Measurements from ENCODE around the gene ZNF490.
"Not testable (repeated sequence)": the region's sequence is repeated elsewhere in the genome, so short reads cannot be mapped to it uniquely, and the experiment has no call there.

ZNF490 gene

DNA sequence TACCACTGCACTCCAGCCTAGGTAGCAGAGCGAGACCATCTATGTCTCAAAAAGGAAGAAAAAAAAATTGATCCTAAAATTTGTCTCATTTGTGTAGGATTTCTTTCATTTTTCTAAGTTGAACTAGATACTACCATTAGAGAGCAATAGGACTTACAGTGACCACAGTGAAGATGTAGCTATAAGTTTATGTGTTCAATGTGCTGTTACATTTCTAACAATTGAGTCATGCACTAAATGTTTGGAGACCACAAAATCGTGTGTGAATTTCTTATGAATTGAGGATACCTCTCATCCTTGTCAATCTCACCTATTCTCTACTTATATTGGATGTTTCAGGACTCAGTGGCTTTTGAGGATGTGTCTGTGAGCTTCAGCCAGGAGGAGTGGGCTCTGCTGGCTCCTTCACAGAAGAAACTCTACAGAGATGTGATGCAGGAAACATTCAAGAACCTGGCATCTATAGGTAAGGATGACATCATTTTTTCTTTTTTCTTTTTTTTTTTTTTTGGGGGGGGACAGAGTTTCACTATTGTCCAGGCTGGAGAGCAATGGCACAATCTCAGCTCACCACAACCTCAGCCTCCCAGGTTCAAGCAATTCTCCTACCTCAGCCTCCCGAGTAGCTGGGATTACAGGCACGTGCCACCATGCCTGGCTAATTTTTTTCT, 12.9 kb upstream of the ZNF490 start:
- no peak for DNase-seq (ENCODE audit: low read depth in 2 of 3, low spot score in 2 of 3)

DNA sequence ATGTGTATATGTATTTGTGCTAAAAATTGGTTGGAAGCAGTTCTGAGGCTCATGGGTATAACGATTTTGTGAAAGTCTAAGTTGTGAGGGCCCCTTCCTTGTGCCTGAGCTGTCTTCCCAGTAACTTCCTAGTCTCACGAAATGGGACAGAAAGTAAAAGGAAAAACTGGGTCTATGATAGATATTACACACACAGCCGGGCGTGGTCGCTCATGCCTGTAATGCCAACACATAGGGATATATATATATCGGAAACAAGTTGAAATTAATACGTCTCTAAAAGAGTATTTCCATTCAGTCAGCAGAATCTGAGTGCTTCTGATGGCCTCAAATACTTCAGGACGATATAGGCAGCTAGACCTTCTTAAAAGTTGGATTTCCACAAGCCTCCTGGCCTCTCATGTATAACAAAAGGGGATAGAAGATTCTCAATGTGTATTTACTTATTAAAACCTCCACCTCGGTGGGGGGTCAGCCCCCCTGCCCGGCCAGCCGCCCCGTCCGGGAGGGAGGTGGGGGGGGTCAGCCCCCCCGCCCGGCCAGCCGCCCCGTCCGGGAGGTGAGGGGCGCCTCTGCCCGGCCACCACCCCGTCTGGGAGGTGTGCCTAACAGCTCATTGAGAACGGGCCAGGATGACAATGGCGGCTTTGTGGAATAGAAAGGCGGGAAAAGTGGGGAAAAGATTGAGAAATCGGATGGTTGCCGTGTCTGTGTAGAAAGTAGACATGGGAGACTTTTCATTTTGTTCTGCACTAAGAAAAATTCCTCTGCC, 10.8 kb upstream of the ZNF490 start:
- not testable (repeated sequence) for DNase-seq (ENCODE audit: low read depth in 2 of 3, low spot score in 2 of 3)

DNA sequence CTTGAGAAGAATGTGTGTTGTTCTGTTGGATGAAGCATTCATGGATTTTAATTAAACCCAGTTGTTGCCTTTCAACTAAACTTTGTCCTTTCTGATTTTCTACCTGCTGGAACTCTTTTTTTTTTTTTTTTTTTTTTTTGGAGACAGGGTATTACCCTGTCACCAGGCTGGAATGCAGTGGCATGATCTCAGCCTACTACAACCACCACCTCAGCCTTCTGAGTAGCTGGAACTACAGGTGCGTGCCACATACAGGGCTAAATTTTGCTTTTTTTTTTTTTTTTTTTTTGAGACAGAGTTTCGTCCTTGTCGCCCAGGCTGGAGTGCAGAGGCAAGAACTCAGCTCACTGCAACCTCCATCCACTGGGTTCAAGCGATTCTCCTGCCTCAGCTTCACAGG, 7.0 kb upstream of the ZNF490 start:
- no peak for DNase-seq (ENCODE audit: low read depth in 2 of 3, low spot score in 2 of 3)

DNA sequence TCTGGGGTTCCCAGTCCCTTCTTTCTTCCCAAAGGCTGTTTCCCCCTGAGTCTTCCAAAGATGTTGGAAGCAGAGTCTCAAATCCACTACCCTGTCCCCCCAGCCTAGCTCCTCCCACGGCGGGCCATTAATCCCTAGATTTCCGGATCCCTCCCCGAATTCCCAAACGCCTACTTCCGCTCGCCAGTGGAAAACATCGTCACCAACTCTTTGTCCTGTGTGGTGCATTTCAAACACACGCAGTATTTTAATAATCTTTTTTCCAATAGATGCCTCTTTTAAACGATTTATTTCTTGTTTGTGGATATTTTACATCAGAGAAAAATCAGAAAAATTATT, 717 bp upstream of the ZNF490 start:
- DNase-seq (ENCODE audit: low read depth in 2 of 3, low spot score in 2 of 3) = no peak

DNA sequence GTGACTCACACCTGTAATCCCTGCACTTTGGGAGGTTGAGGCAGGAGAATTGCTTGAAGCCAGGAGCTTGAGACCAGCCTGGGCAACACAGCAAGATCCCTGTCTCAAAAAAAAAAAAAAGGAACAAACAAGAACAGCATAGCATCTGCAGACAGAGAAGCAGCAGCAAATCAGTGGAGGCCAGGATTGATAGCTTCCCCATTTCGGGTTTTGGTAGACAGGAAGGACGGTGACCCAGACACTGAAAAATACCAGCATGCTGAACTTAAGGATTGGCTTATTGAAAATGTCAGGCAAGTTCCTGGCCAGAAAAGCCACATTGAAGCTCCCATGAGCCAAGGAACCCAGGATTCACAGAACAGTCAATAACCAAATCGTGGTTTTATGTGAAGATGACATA, 3.0 kb downstream of the ZNF490 start:
- no peak for DNase-seq (ENCODE audit: low read depth in 2 of 3, low spot score in 2 of 3)

DNA sequence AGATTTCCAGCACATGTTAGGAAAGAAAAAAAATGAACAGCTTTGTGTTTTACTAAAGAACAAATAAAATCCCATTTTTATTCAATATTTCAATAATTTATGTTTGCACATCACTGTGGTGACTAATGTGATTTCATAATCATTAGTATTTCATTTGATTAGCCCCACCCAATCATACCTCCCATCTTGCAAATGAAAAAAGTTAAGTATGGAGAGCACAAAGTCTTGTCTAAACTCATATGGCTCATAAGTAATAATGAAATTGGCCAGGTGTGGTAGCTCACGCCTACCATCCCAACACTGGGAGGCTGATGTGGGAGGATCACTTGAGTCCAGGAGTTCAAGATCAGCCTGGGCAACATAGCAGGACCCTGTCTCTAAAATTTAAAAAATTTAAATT, 3.8 kb downstream of the ZNF490 start:
- no peak for DNase-seq (ENCODE audit: low read depth in 2 of 3, low spot score in 2 of 3)

DNA sequence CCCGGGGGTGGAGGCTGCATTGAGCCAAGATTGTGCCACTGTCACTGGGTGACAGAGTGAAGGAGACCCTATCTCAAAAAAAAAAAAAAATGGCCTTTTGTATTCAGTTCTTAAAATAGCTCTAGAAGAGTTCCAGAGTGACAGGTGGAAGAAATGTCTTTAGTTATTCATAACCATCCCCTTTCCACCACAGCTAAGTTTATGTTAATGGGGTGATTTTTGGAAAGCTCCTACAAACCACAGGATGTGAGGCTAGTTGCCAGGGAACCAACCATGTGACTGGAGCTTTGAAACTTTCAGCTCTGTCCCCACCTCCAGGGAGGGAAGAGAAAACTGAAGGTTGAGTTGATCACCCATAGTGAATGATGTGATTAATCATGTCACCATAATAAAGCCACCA, 6.9 kb downstream of the ZNF490 start:
- DNase-seq (ENCODE audit: low read depth in 2 of 3, low spot score in 2 of 3) = no peak

DNA sequence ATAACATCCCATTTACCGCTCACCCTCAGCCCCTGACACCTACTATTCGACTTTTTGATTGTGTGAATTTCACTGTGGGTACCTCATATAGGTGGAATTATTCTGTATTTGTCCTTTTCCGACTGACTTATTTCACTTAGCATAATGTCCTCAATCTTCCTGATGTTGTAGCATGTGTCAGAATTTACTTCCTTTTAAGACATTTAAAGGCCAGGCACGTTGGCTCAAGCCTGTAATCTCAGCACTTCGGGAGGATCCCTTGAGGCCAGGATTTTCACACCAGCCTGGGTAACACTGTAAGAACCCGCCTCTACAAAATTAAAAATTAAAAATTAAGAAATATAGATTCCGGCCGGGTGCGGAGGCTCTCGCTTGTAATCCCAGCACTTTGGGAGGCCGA, 13.0 kb downstream of the ZNF490 start:
- DNase-seq (ENCODE audit: low read depth in 2 of 3, low spot score in 2 of 3) = no peak

DNA sequence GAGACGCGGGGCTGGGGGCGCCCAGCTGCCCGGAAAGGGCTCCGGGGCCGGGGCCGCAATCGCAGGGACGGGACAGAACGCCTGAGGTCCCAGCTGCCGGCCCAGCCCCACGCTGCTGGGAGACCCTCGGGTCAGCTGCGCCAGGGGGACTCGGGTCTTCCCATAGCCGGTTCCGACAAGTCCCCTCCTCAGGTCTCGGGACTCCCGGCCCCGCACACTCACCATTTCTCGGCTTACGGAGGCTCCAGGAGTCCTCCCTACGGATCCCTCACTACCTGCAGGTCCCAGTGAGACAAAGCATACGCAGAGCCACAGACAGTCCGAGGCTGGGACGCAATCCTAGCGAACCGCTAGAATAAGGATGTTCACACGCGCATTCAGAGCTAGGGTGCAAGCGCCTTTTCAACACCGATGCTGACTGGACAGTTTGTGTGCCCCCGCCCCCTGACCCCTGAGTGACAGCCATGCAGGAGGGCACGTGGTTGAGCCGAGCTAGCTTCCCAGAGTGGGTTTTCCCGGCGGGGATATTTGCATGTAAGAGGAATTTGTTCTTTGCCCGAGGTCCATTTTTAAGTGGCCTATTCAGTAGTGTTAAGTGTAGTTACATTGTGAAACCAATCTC, 13.6 kb downstream of the ZNF490 start:
- DNase-seq (ENCODE audit: low read depth in 2 of 3, low spot score in 2 of 3) = no peak

DNA sequence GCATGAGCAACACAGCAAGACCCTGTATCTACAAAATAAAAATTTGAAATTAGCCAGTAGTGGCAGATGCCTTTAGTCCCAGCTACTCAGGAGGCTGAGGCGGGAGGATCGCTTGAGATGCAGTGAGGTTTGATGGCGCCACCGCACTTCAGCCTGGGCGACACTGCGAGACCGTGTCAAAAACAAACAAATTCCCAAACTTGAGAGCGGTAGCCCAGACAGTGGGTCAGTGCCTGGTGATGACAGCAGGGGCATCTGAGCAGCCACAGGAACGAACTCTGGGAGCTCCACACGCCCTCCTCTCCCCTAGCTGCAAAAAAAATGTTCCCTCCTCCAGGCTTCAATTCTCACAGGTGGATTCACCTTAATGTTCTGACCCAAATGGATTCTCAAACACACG, 14.1 kb downstream of the ZNF490 start:
- DNase-seq (ENCODE audit: low read depth in 2 of 3, low spot score in 2 of 3) = no peak

DNA sequence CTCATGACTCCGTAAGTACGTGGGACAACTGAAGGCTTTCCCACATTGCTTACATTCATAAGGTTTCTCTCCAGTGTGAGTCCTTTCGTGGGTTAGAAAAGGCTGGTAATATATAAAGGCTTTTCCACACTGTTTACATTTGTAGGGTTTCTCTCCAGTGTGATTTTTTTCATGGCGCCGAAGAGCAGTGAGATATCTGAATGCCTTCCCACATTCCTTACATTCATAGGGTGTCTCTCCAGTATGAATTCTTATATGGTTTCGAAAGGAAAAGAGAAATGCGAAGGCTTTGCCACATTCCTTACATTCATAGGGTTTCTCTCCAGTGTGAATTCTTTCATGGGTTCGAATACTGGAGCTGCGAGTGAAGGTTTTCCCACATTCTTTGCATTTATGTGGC, 29.5 kb downstream of the ZNF490 start:
- DNase-seq (ENCODE audit: low read depth in 2 of 3, low spot score in 2 of 3) = no peak

DNA sequence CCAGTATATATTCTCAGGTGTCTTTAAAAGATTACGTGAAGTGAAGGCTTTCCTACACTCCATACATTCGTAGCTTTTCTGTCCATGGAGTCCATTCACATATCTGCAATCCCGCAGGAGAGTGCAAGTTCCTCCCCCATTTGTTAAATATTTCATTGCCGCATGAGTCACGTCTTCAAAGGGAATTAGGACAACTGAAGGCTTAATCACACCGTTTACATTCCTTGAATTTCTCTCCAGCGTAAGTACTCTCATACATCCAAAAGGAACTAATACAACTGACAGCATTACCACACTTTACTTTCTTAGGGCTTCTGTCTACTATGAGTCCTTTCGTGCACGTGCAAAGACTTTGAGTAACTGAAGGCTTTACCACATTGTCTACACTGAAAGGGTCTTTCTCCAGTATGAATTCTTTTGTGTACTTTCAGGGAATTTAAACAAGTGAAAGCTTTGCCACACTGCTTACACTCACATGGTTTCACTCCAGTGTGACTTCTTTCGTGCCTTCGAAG, 30.4 kb downstream of the ZNF490 start:
- DNase-seq (ENCODE audit: low read depth in 2 of 3, low spot score in 2 of 3) = no peak

DNA sequence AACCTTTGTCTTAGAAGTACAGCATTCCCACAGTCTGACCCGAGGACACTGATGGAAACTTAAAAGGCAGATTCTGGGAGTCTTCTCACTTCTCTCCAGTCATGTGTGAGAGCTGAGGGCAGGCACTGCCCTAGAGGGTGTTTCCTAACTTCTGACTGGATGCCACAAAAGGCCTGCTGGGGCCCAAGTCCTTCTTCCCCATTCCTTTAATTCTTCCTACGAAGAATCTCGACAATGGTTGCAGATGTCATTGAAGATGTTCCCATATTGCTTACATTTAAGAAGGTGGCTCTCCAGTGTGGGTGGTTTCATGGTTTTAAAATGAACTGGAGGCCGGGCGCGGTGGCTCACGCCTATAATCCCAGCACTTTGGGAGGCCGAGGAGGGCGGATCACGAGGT, 32.0 kb downstream of the ZNF490 start:
- DNase-seq (ENCODE audit: low read depth in 2 of 3, low spot score in 2 of 3) = no peak

DNA sequence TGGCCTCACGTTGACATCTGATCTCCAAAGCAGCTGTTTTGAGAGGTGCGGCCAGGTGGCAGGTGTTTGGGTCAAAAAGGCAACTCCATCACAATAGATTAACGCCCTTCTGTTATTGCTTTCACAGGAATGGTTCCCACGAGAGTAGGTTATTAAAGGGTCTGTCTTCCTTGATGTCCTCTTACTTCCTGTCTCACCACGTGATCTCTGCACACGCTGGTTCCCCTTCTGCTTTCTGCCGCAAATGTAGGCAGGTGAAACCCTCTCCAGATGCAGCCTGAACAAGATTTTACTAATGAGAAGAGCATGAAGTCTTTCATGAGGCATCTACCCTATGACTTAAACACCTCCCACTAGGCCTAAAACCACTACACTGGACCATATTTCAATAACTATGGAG, 36.6 kb downstream of the ZNF490 start:
- DNase-seq (ENCODE audit: low read depth in 2 of 3, low spot score in 2 of 3) = no peak

DNA sequence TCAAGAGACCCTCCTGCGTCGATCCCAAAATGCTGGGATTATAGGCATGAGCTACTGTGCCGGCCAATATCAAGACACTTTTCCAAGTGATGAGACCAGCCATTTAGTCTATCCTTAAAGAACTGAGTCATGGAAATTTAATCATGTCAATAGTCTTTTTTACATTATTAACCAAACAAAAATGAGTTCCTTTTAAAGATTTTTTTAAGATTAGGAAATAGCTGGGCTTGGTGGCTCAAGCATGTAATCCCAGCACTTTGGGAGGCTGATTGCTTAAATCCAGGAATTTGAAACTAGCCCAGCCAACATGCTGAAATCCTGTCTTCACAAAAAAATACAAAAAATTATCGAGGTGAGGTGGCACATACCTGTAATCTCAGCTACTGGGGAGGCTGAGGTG, 42.7 kb downstream of the ZNF490 start:
- no peak for DNase-seq (ENCODE audit: low read depth in 2 of 3, low spot score in 2 of 3)

DNA sequence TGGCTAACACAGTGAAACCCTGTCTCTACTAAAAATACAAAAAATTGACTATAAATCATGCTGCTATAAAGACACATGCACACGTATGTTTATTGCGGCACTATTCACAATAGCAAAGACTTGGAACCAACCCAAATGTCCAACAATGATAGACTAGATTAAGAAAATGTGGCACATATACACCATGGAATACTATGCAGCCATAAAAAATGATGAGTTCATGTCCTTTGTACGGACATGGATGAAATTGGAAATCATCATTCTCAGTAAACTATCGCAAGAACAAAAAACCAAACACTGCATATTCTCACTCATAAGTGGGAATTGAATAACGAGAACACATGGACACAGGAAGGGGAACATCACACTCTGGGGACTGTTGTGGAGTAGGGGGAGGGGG, 44.2 kb downstream of the ZNF490 start:
- not testable (repeated sequence) for DNase-seq (ENCODE audit: low read depth in 2 of 3, low spot score in 2 of 3)

DNA sequence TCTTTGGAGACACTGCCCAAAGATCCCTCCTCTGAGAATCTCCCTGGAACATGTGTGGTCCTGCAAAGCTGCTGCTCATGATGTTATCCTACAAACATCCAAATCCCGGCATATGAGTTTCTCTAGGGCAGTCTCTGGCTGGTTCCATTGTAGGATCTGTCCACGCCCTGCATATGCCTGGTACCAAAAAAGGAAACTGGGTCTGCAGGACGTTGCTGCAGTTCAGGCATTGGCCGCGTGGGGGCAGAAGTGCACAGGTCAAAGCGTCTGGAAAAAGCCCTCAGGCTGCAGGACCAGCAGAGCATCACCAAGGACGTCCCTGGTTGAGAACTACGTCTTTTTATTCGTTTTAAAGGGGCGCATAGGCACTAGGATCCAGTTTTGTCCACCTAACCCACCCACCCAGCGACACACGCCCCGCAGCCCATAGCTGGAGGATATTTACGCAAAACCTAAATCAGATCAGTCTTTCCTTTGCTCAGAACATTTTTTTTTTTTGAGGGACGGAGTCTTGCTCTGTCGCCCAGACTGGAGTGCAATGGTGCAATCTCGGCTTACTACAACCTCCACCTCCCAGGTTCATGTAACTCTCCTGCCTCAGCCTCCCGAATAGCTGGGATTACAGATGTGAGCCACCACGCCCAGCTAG, 46.5 kb downstream of the ZNF490 start:
- DNase-seq (ENCODE audit: low read depth in 2 of 3, low spot score in 2 of 3) = peak; percentile 73 to 98 (median 98)

DNA sequence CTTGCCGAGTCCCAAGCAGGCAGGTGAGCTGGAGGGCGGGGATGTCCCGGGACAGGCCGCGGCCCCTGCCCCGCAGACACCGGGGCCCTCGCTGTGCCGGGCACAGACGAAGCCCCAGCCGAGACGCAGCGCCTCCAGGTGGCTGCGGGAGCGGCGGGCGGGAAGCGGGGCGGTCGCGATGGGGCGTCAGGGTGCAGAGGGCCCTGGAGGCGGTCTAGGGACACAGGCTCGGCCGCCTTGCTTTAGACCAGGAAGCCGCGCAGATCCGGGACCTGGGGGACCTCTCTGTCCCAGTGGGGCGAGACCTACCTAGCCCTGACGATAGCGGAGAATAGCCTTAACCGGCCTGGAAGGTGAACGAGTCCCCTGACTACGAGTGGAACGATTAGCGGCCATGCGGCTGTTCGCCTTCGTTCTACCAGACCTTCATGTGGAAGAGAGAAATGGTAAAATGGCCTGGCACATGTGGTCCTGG, 55.1 kb downstream of the ZNF490 start:
- DNase-seq (ENCODE audit: low read depth in 2 of 3, low spot score in 2 of 3) = no peak

DNA sequence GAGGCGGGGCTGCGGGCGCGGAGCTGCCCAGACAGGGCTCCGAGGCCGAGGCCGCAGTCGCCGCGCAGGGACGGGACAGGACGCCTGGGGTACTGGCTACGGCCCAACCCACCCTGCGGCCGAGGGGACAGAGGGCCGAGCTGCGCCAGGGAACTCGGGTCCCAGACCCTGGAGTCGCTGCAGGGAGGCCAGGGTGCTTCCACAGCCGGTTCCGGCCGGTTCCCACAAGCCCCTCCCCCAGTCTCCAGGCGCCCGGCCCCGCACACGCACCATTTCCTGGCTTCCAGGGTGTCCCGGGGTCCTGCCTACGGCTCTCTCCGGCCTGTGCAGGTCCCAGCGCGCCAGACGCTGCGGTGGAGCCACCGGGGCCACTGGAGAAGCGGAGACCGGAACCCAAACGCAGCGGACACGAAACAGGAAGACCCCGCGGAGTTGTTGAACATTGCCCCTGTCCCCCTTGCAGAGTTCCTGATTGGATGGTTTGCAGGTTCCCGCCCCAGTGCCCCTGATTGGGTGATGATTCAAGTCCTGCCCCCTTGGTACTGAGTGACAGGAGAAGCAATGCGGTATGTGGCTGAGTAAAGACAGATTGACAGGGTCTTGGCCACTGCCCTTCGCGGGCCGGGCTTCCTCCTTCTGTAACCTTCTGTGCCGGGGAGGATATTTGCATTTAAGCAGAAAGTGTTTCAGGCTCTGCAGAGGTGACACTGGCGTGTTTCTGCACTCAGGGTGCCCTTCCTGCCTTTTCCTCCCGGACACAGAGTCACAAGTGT, 59.4 kb downstream of the ZNF490 start, which contains the start of gene ZNF564:
ZNF564 (minus strand) TSS at position 423 of the 773 bp plus-strand sequence; CDS start at position 273, 150 bp downstream.
- peak; percentile 65 to 85 (median 68) for DNase-seq (ENCODE audit: low read depth in 2 of 3, low spot score in 2 of 3)

DNA sequence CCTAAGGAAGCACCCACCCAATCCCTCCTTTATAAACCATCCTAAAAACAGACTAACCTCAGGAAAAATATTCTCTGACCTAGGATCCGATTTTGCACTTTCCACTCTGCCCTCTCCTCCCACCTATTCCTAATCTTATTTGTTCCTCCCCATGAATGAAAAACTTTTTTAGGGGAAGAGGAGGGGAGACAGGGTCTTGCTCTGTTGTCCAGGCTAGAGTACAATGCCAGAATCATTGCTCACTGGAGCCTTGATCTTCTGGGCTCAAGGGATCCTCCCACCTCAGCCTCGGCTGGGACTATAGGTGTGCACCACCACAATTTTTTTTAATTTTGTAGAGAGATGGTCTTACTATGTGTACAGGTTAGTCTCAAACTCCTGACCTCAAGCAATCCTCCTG, 63.7 kb downstream of the ZNF490 start:
- no peak for DNase-seq (ENCODE audit: low read depth in 2 of 3, low spot score in 2 of 3)

DNA sequence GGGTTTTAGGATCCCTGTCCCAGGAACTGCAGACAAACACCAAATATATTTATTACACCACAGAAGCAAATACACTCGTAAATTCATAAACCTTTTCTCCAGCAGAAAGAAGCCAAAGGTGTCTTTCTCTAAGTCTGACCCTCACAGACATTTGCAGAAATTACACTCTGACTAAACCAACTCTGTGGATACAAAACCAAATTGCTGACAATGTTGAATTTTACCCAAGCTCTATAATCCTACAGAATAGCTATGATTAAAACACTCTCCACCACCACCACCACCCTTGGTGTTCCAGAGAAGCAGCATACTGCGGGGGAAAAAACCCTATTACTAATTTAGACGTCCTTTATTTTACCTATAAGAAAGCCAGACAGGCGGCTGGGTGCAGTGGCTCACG, 64.5 kb downstream of the ZNF490 start:
- no peak for DNase-seq (ENCODE audit: low read depth in 2 of 3, low spot score in 2 of 3)
